HUES6 (cell line): Measurements from ENCODE around the gene RAB40A.

Experiments used
- H3K27ac ChIP-seq: 2 replicates; pipeline ENCODE4 v1.7.0; 2013; ENCODE audit warnings: low read depth, mild to moderate bottlenecking, low read length, inconsistent platforms
- H3K27me3 ChIP-seq: 2 replicates; pipeline ENCODE4 v1.6.1; 2013; ENCODE audit warnings: low read length; ENCODE audit not compliant: control insufficient read depth, insufficient read depth
- H3K36me3 ChIP-seq: 2 replicates; pipeline ENCODE4 v1.6.1; 2013; ENCODE audit warnings: low read length; ENCODE audit not compliant: control insufficient read depth, insufficient read depth
- H3K4me1 ChIP-seq: 2 replicates; pipeline ENCODE4 v1.6.1; 2013; ENCODE audit warnings: low read length; ENCODE audit not compliant: control insufficient read depth, insufficient read depth
- H3K4me3 ChIP-seq: 2 replicates; pipeline ENCODE4 v1.5.1; 2013; ENCODE audit warnings: low read depth, low read length
- H3K9ac ChIP-seq: one replicate; pipeline ENCODE4 v1.6.1; 2013; ENCODE audit warnings: mild to moderate bottlenecking, low read length
- H3K9me3 ChIP-seq: 2 replicates; pipeline ENCODE4 v1.6.1; 2013; ENCODE audit warnings: low read depth, low read length; ENCODE audit not compliant: control insufficient read depth, insufficient read depth

RAB40A gene

DNA sequence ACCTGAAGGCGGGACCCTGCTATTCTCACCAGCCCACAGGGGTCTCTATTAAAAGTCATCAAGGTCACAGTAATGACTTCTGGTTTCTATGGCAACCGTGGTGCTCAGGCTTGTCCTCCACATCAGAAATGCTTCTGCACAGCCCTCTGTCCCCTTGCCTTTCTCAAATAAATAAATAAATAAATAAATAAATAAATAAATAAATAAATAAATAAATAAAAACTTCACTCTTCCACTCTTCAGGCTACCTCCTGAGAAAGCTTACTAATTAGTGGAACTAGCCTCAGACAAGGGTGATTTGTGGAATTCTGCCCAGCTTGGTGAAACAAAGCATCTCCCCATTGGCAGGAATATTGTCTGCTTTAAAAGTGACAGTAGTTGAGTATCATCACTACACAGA is 5.5 kb upstream of the RAB40A start:
- H3K36me3 ChIP-seq: no peaks in the 10 kb centered on the region
- no peak overlapping the region for H3K27ac ChIP-seq
- no peak overlapping the region for H3K9ac ChIP-seq
- H3K4me1 ChIP-seq: peaks cover 7% of the 10 kb centered on the region; the same call in 1 of the 2 replicates
- no peak overlapping the region for H3K4me3 ChIP-seq
- no peaks in the 10 kb centered on the region for H3K9me3 ChIP-seq
- peaks cover 18% of the 10 kb centered on the region; the same call in 1 of the 2 replicates for H3K27me3 ChIP-seq

DNA sequence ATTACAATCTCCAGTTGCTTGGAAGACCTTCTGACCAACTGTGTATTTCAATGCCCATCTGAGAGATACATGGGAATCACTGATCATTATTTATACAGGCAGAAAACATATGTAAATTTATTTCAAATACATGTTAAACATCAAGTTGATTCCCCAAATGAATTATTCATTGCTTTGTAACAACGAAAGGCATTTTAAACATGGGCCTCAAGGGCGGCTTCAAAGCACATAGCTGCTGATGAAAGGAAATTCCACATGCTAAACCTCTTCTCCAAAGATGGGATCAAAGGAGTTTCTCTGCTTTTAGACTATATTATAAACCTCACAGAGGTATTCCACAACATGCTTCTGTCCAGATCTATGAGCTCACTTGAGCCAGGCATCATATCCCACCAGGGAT is 4.3 kb upstream of the RAB40A start:
- H3K27ac ChIP-seq: no peak overlapping the region
- peaks cover 12% of the 10 kb centered on the region; the same call in 1 of the 2 replicates for H3K27me3 ChIP-seq
- H3K4me1 ChIP-seq: peaks cover 7% of the 10 kb centered on the region; the same call in 1 of the 2 replicates
- H3K9ac ChIP-seq: no peak overlapping the region
- no peaks in the 10 kb centered on the region for H3K9me3 ChIP-seq
- H3K4me3 ChIP-seq: no peak overlapping the region
- no peaks in the 10 kb centered on the region for H3K36me3 ChIP-seq

- H3K9me3 ChIP-seq: no peaks in the 10 kb centered on the region
- 0 out of 2 replicates have a peak, but pooled peaks cover 7% of the 10 kb centered on the region for H3K4me1 ChIP-seq
- H3K9ac ChIP-seq: no peak overlapping the region
- peaks cover 23% of the 10 kb centered on the region; the same call in 1 of the 2 replicates for H3K27me3 ChIP-seq
- H3K36me3 ChIP-seq: no peaks in the 10 kb centered on the region
- H3K27ac ChIP-seq: no peak overlapping the region
- no peak overlapping the region for H3K4me3 ChIP-seq
These were observed 1.1 kb upstream of the RAB40A start for GRCh38 chrX:103520386-103520785.

GRCh38 chrX:103518571-103518970 is 718 bp downstream of the RAB40A start:
- Histone ChIP-seq H3K4me3 (no peak overlapping the region), H3K4me1 (0 out of 2 replicates have a peak, but pooled peaks cover 1% of the 10 kb centered on the region), H3K9me3 (no peaks in the 10 kb centered on the region), H3K9ac (no peak overlapping the region), H3K36me3 (no peaks in the 10 kb centered on the region), H3K27ac (no peak overlapping the region), H3K27me3 (peaks cover 23% of the 10 kb centered on the region; the same call in 1 of the 2 replicates)

GRCh38 chrX:103517246-103517645 is 2.0 kb downstream of the RAB40A start:
- Histone ChIP-seq H3K4me1 (peaks cover 5% of the 10 kb centered on the region; the same call in 1 of the 2 replicates), H3K9ac (no peak overlapping the region), H3K36me3 (no peaks in the 10 kb centered on the region), H3K27ac (no peak overlapping the region), H3K9me3 (no peaks in the 10 kb centered on the region), H3K4me3 (no peak overlapping the region), H3K27me3 (peaks cover 27% of the 10 kb centered on the region; the same call in 1 of the 2 replicates)

DNA sequence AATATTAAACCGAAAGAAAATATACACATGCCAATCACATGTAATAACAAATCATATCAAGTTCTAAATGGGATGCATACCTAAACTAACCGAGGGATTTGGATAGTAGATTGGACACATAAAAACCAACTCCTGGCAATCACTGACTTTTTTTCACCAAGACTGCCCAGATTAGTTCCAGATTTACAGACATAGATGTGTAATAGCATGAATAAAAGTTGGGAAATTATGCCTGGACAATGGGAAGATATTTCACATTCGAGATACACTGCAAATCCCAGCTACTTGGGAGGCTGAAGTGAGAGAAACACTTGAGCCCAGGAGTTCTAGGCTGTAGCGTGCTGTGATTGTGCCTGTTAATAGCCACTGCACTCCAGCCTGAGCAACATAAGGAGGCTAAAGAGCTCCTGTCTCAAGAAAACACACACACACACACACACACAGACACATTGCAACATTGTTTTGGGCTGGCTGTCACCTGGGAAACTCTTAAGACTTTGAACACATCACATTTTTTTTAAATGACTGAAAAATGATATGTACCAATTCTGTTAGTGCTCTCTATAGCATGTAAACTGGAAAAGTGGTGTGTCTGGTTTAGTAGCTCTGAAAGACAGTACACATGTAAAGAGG is 5.7 kb downstream of the RAB40A start:
- Histone ChIP-seq H3K9me3 (no peaks in the 10 kb centered on the region), H3K4me3 (no peak overlapping the region), H3K4me1 (peaks cover 5% of the 10 kb centered on the region; the same call in 1 of the 2 replicates), H3K27me3 (peaks cover 22% of the 10 kb centered on the region; the same call in 1 of the 2 replicates), H3K36me3 (no peaks in the 10 kb centered on the region), H3K27ac (no peak overlapping the region), H3K9ac (no peak overlapping the region)

DNA sequence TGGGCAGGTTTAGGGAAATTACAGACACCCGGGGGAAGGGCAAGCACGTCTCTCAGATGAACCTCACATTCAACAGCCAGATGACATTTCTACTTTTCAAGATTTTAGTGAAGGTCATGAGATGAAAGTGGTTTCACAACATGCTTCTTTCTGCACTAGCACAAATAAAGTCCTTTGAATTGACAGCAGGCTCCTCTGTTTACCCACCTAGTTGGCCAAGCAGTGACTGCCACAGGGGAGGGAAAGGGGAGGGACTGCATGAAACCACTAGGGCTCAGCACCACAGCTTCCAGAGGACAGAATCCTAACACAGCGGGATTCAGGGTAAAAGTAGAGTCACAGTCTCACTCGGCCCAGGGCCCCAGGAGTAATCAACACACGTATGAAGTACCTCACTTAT is 6.2 kb downstream of the RAB40A start:
- no peak overlapping the region for H3K27ac ChIP-seq
- peaks cover 22% of the 10 kb centered on the region; the same call in 1 of the 2 replicates for H3K27me3 ChIP-seq
- no peak overlapping the region for H3K9ac ChIP-seq
- no peaks in the 10 kb centered on the region for H3K9me3 ChIP-seq
- H3K4me1 ChIP-seq: peaks cover 5% of the 10 kb centered on the region; the same call in 1 of the 2 replicates
- H3K4me3 ChIP-seq: no peak overlapping the region
- H3K36me3 ChIP-seq: no peaks in the 10 kb centered on the region

- Histone ChIP-seq H3K27me3 (peaks cover 14% of the 10 kb centered on the region; the same call in 1 of the 2 replicates), H3K36me3 (no peaks in the 10 kb centered on the region), H3K9me3 (no peaks in the 10 kb centered on the region), H3K4me1 (peaks cover 5% of the 10 kb centered on the region; the same call in 1 of the 2 replicates), H3K27ac (no peak overlapping the region), H3K9ac (no peak overlapping the region), H3K4me3 (no peak overlapping the region)
These were observed 9.3 kb downstream of the RAB40A start for GRCh38 chrX:103510031-103510430.

GRCh38 chrX:103503853-103504207 is 15.5 kb downstream of the RAB40A start:
- Histone ChIP-seq H3K27ac (no peak overlapping the region), H3K4me3 (no peak overlapping the region), H3K9ac (no peak overlapping the region), H3K9me3 (no peaks in the 10 kb centered on the region), H3K27me3 (peaks cover 13% of the 10 kb centered on the region; the same call in 1 of the 2 replicates), H3K36me3 (no peaks in the 10 kb centered on the region), H3K4me1 (no peaks in the 10 kb centered on the region)

GRCh38 chrX:103503163-103503852 is 16.0 kb downstream of the RAB40A start:
- Histone ChIP-seq H3K36me3 (no peaks in the 10 kb centered on the region), H3K9ac (no peak overlapping the region), H3K9me3 (no peaks in the 10 kb centered on the region), H3K27me3 (peaks cover 9% of the 10 kb centered on the region; the same call in 1 of the 2 replicates), H3K27ac (no peak overlapping the region), H3K4me3 (no peak overlapping the region), H3K4me1 (no peaks in the 10 kb centered on the region)

DNA sequence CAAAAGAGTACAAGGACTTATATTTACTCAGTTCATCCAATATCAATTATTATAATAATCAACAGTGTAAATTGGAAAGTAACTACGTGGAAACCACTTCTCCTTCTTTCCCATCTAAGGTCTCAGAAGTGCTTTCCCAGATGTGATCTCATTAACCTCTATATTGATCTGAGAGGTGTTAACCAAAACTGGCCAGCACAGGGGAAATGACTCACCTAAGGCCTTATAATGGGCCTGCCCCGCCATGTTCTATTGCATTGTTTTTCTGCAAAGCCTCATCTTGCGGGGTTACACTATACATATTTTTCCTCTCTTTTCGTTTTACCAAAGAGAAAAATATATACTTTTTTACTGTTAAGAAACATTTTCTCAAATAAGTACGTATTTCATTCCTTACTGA is 20.5 kb downstream of the RAB40A start:
- peaks cover 6% of the 10 kb centered on the region for H3K36me3 ChIP-seq
- H3K4me1 ChIP-seq: no peaks in the 10 kb centered on the region
- no peak overlapping the region for H3K9ac ChIP-seq
- H3K4me3 ChIP-seq: no peak overlapping the region
- H3K27ac ChIP-seq: no peak overlapping the region
- peaks cover 6% of the 10 kb centered on the region; the same call in 1 of the 2 replicates for H3K27me3 ChIP-seq
- H3K9me3 ChIP-seq: no peaks in the 10 kb centered on the region
